Limb (tissue), 2 donors: Measurements from ENCODE around the gene CD160.
"Not testable (repeated sequence)": the region's sequence is repeated elsewhere in the genome, so short reads cannot be mapped to it uniquely, and the experiment has no call there.

Source experiments
- DNase-seq, 2 donors: peaks; one replicate each; pipeline ENCODE4 v3.0.0-alpha.2; 2016; ENCODE audit errors: extremely low spot score in 2 of 2

The CD160 gene

DNA sequence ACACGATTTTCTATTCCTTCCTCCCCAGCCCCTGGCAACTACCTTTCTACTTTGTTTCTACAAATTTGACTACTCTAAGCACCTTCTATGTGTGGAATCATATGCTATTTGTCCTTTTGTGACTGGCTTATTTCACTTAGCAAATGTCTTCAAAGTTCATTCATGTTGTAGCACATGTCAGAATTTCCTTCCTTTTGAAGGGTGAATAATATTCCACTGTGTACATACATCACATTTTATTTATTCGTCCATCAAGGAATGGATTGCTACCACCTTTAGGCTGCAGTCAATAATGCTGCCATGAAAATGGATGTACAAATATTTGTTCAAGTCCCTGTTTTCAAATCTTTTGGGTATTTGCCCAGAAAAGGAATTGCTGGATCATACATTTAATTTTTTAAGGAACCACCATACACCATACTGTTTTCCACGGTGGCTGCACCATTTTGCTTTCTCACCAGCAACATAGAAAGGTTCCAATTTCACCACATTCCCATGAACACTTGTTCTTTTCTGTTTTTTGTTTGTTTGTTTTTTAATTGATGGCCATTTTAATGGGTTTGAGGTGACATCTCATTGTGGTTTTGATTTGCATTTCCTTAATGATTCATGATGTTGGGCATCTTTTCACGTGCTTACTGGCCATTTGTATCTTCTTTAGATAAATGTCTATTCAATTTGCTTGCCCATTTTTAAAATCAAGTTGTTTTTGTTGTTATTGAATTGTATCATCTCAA, 8.8 kb upstream of the CD160 start:
- DNase-seq = no peak

DNA sequence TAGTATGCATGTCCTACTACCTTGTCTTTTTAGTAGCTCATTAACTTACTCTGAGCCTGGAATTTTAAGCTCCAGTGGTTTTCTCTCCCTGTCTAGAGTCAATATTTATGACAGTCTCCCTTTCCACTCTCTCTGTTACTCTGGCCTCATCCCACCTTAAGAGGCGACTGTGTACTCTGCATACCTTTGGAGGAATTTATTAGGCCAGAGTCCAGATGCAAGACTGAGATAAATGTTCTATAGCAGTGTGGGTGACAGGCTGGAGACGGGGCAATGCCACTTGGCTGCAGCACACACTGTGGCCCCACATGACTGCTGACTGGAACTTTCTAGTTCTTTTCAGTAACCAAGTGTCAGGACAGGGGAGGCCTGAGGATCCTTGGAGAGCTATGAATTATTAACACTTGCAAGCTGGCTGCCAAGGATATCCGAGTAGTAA, 8.1 kb upstream of the CD160 start:
- no peak for DNase-seq

DNA sequence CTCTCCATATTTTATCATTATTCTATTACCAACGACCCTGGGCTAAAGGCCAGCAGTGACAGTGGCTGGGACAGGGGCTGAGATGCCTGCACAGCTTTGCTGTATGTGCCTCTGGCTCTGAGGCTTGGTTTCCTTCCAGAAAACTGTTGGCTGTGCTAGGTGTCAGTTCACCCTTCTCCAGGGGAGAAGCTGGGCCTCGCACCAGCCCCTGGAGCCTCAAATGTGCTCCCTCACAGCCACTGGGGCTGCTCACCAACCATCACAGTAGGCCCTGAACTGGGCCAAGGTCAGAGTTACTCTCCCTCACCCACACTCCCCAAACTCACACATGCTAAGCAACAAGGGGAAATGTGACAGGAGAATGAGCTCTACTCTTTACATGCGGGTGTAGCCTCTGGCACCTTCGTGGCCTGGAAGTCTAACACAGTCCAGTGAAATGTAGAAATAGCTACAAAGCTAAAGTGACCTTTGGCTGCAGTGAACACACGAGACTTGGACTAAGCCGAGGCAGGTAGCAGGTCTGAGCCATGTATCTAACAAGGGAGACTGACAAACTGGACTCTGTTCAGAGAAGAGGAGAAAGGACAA, 4.7 kb upstream of the CD160 start:
- no peak for DNase-seq

DNA sequence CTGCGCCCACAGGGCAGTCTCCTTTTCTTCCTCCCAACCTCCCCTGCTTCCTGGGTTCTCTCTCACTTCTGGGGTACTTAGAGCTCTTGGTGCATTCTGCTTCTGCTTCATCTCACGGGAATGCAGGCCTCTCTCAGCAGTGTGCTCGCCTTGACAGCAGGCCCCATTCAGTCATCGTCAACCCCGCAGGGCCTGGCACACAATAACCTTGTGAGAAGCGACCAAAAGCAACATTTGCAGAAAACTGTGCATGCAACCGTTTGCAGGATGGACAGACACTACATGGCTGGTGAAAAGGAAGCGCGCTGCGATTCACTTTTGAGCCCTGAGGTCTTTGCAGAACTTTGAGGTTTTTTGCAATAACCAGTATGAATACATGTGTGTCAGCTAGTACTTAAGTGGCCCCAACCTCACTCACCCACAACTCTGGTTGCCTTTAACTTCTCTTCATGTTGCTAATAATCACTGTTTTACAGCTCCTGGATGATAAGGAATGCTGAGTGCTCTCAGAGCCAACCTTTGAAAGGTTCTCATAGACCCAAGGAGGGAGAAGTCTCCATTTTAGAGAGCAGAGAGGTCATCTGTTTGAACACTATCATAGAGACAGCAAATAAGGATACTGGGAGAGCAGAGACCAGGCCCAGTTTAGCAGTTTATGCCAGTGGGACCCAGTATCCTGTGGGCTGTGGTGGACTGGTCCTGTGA, 2.5 kb upstream of the CD160 start:
- no peak for DNase-seq

DNA sequence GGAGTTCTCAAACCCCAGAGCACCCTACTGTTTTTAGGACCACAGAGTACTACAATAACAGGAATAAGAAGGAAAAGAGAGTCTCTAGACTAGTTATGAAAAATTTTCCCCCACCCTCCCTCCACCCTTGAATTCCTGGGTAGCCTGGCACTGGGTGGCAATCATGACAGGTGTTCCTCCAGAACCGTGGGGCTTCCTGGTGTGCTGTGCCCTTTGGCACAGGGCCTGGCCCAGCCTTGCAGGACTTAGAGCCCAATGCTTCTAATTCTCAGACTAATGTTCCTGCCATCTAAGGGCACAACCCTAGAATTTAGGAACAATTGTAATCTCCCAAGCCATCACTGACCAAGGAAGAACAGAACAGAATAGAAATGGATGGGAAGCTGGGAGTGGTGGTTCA, 1.5 kb upstream of the CD160 start:
- no peak for DNase-seq

DNA sequence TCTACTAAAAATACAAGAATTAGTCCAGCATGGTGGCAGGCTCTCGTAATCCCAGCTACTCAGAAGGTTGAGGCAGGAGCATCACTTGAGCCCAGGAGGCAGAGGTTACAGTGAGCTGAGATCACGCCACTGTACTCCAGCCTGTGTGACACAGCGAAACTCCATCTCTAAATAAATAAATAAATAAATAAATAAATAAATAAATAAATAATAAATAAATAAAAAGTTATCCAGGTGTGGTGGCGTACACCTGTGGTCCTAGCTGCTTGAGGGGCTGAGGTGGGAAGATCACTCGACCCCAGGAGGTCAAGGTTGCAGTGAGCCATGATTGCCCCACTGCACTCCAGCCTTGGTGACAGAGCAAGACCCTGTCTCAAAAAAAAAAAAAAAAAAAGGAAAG, 834 bp upstream of the CD160 start:
- DNase-seq = not testable (repeated sequence)

DNA sequence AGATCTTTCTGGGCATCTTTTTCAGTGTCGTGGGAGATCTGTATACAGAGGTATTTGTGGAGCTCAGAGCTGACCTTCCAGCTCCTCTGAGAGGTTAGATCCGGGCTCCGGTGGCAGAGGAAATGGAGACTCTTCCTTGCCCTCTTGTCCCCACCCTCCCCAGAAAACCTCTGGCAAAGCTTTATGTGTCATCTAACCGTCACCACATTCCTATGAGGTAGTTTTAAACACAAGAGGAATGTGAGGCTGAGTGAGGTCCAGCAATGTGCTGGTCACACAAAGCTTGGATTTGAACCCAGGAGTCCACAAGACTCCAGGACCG, 1.2 kb downstream of the CD160 start:
- no peak for DNase-seq

DNA sequence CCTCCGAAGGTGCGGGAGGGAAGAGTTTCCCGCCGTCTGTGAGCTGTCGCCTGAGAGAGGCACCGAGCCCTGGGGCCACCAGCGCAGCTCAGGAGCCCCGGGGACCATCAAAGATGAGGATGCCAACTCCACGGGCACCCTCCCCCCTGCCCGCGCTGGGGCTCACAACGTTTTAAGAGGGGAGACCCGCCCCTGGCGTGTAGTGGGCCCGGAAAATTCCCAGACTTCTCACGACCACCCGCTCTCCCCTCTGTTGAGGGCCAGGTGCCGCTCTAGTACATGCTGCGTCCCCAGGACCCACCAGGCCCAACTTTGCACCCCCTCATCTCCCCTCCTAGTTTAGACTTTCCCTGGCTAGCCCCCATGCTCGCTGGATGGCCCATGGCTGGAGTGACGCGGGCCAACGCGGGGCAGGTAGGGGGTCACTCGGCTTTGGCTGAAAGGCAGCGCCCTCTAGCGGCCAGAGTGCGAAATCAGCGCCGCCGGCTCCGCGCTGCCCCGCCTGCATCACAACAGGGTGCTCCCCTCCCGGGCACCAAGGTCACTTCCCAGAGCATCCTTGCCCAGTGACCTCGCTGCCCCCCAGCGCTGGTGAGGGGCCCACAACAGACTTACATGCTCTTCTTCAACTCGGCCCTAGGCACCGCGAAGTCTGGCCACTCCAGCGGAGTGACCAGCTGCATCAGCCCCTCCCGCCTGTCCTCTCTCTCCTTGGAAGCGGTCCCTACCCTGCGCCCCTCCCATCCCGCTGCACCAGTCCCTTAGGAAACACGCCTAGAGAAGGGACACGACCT, 1.8 kb downstream of the CD160 start:
- peak; percentile 36 to 82 for DNase-seq

DNA sequence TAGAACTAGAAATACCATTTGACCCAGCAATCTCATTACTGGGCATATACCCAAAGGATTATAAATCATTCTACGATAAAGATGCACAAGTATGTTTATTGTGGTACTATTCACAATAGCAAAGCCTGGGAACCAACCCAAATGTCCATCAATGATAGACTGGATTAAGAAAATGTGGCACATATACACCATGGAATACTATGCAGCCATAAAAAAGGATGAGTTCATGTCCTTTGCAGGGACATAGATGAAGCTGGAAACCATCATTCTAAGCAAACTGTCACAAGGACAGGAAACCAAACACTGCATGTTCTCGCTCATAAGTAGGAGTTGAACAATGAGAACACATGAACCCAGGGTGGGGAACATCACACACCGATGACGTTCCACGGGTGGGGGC, 6.9 kb downstream of the CD160 start:
- DNase-seq = not testable (repeated sequence)

DNA sequence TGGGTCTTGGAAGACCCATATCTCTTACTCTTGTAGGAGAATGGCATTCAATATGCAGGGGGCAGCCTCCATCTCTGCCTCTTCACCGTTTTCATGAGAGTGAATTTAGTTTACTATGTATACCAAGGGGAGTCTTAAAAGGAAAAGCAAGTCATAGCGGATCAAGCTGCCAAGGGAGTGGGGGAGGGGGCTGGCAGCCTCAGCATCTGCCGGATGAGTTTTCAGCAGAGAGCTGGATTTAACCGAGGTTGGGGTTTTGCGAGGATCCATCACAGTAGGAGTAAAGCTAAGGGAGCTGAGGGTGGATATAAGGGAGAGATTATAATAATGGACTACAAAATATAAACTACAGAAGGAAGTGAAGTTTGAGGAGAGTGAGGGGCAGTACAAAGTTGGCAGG, 9.9 kb downstream of the CD160 start:
- DNase-seq = no peak

DNA sequence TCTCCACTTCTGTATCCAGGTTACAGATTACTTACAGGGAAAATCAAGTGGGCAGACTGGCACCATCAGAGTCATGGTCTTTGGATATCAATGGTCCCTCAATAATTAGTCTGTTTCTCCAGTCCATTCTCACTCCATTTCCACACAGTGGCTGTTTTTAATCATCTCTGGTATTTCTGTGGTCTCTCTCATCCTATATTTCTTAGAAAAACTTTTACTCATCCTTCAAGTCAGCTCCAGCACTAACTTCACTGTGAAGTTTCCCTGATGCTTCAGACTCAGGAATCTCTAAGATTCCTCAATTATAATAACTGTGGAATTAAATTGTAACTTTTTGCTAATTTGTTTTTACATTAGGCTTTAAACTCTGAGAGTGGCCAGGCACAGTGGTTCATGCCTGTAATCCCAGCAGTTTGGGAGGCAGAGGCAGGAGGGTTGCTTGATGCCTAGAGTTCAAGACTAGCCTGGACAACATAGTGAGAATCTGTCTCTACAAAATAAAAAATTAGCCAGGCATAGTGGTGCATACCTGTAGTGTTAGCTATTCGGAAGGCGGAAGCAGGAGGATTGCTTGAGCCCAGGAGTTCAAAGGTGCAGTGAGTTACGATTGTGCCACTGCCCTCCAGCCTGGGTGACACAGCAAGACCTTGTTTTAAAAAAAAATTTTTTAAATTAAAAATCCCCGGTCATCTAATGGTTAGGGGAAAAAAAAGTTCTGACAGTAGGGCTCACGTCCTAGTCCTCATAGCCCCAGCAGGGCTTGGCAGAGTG, 10.6 kb downstream of the CD160 start:
- no peak for DNase-seq

DNA sequence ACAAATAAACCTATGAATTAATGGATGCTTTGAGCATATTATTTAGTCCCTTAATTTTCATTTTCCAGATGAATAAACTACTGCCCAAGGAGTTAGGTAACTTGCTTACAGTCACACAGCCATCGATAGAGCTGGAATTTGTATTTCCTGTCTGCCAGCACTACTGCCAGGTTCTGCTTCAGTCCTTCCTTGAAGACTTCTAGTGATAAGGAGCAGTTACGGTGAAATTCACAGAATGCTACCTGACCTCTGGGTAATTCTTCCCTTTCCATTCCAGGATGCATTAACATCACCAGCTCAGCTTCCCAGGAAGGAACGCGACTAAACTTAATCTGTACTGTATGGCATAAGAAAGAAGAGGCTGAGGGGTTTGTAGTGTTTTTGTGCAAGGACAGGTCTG, 11.2 kb downstream of the CD160 start:
- DNase-seq = no peak

DNA sequence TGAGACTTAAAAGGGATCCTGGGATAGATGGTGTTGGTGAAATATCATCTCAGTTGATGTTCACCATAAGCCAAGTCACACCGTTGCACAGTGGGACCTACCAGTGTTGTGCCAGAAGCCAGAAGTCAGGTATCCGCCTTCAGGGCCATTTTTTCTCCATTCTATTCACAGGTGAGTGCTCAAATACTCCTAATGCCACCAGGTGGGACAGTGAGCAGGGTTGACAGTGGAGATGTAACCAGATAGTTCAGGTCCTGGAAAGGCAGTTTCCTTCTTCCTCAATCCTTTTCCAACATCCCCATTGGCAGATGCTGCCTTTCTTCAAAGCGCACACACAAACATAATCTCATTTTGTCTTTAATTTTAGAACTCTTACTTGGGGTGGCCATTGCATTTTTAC, 11.6 kb downstream of the CD160 start:
- no peak for DNase-seq

DNA sequence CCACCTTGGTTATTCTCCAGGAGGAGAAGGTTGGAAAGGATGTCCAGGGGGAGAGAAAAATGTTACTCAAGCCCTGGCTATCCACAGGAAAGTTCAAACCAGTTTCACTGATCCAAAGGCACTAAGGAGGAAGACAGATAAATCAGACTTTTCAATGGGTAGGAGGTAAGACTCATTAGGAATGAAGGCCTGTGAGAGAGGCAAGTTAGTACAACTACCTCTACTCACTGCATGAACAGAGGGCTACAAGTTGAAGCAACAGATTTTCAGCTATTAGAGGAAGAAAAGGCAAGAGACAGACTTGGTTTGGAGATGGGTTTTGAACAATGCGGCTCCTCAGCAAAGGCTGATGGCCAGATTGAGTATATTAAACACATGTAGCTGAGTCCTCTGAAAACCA, 16.9 kb downstream of the CD160 start:
- no peak for DNase-seq

DNA sequence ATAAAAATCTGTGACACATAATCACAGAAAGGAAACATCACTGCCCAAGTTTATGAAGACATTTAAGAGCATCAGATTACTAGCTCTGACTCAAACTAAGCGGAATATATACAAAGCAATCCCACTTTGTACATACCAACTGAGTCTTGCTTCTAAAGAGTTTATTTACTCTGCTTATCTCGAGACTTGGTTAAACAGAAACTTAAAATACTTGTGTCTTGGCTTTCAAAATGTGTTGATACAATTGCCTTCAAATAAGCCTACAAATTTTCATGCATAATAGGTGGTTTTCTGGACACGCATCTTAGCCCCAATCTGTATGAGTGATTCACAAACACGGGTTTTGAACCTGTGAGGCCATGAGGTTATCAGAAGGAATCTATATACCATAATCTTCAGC, 21.0 kb downstream of the CD160 start:
- no peak for DNase-seq

DNA sequence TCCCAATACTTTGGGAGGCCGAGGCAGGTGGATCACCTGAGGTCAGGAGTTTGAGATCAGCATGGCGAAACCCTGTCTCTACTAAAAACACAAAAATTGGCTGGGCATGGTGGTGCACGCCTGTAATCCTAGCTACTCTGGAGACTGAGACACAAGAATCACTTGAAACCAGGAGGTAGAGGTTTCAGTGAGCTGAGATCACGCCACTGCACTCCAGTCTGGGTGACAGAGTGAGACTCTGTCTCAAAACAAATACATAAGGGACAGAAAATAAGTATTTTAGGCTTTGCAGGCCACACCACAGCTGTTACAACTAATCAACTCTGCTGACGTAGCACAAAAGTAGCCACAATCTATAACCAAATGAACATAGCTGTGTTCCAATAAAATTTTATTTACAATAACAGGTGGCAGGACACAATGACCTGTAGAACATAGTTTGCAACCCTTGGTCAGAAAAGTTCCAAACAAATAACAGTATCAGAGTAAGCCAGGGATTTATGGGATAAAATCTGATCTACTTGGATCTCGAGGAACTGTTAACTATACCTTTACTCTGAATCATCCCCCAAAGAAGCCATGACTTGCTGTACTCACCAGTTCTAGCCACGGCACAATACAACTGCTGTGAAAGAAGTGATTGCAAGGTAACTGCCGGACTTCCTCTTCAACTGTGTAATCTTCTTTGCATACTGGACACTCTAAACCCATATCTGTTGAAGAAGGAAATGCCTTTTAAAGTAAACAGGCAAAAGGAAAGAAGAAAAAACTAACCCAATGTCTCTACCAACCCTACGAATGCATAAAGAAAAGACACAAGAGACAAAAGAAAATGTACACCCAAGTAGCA, 28.3 kb downstream of the CD160 start:
- DNase-seq = no peak

DNA sequence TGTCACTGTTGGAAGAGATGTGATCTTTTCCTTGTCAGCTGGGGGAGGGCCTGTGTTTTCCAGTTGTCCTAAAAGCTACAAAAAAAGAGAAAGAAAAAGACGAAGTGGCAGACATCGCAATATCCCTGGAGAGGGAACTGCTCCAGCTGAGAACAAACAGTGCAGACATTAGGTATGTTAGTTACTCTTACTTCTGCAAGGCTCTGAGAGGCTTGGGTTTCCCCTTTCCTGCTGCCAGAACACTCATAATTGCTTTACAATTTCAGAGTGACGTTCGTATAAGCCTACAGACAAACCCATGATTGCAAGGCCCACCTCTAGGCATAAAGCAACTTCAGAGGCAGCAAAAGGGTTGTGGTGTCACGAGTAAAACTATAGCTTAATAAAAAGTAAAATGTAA, 31.1 kb downstream of the CD160 start:
- no peak for DNase-seq

DNA sequence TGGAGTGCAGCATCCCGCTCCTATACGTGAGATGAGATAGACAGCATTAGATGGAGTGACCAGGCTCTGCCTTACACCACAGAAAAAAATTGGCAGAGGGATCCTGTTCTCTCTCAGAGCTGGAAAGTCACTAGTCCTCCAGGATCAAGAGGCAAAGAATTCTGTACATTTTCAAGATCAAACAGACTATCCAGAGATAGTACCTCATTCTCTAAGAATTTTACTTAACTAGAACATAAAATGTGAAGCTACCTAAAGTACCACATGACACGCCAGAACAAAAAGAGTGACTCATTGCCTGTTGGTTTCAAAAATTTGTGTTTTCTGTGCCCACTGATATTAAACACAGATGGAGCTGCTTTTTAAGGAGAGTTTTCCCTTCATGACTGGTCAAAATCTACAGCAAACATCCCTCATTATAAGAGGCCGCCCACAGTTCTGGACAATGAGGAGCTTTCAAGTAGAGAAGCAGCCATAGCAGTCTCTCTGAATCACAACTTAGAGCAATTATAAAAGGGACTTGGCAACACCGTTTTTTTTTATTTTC, 32.3 kb downstream of the CD160 start:
- DNase-seq = no peak

DNA sequence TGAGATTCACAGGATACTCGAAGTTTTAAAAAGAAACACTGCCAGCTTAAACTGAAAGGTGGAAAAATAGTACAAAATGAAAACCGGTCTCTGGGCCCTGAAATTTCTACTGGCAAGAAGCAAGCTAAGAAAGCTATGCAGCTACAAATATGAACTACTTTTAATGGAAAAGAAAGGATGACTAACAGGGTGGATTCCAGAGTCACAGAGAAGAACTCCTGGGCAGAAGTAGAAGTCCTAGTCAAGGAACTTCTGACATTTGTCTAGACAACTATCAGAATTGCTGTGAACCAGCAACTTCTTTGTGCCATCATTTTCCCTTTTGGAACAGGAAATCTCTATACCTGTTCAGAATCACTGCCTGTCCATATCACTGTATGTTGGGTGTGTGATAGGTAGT, 38.1 kb downstream of the CD160 start:
- no peak for DNase-seq

DNA sequence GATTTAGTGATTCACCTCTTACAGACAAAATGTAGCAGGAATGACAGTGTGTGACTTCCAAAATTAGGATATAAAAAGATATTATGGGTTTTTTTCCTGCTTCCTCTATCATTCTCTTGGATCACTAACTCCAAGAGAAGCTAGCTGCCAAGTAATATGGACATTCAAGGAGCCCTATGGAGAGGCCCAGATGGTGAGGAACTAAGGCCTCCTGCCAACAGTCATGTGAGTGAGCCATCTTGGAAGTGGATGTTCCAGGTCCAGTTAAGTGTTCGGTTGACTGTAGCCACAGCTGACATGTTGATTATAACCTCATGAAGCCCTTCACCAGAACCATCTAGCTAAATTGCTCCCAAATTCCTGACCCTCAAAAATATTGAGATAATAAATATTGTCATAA, 38.8 kb downstream of the CD160 start:
- no peak for DNase-seq
